Ascending aorta (tissue), 2 donors: ENCODE measurements around the gene FGF11. TPM values are rescaled to one million over a fixed set of nuclear protein-coding genes. Genes with fewer than 3 reads are reported as not detected.

Experiments
- DNase-seq, 2 donors: peaks; one replicate each; pipeline ENCODE4 v3.0.0-alpha.2; 2019; ENCODE audit warnings: low spot score in 2 of 2
- H3K27ac ChIP-seq, 2 donors: fragments of 200-600 bp; sonication (generic); one replicate each; pipeline ENCODE4 v1.5.1; 2016 to 2017; ENCODE audit warnings: mild to moderate bottlenecking in 1 of 2
- H3K27me3 ChIP-seq: fragments of 200-600 bp; sonication (generic); one replicate; pipeline ENCODE4 v1.5.1; 2017
- H3K36me3 ChIP-seq, 2 donors: fragments of 200-600 bp; sonication (generic); one replicate each; pipeline ENCODE4 v1.5.1; 2016
- H3K4me1 ChIP-seq, 2 donors: fragments of 200-600 bp; sonication (generic); one replicate each; pipeline ENCODE4 v1.5.1; 2016 to 2017; ENCODE audit warnings: mild to moderate bottlenecking in 1 of 2
- H3K4me3 ChIP-seq, 2 donors: fragments of 200-600 bp; sonication (generic); one replicate each; pipeline ENCODE4 v1.5.1; 2016 to 2017; ENCODE audit warnings: mild to moderate bottlenecking in 1 of 2
- H3K9me3 ChIP-seq, 2 donors: fragments of 200-600 bp; sonication (generic); one replicate each; pipeline ENCODE4 v1.5.1; 2016
- intact Hi-C: fragments of 100-400 bp; cut with DNase I; formaldehyde crosslinking; loops from one replicate; pipeline ENCODE4 v1.15.1; 2023
- total RNA-seq: library from RNA; depleted of rRNA; stranded (reverse); fragments of >200 nt; gene quantifications from one replicate; pipeline ENCODE4 v1.1.0, GENCODE V29; 2016
- TF ChIP-seq, protein P1 (sequence below), 3 experiments: fragments of 200-600 bp in 2 of 3; fragments of 450-650 bp in 1 of 3; sonication (generic) in 2 of 3; IDR thresholded peaks; one replicate each; pipeline ENCODE4 v1.5.1; 2016 to 2019; ENCODE audit warnings: antibody characterized with exemption in 3 of 3, mild to moderate bottlenecking in 1 of 3, moderate library complexity in 1 of 3

Gene FGF11
- total RNA-seq, 1 donor from 2014 or later: 0.32 TPM

DNA sequence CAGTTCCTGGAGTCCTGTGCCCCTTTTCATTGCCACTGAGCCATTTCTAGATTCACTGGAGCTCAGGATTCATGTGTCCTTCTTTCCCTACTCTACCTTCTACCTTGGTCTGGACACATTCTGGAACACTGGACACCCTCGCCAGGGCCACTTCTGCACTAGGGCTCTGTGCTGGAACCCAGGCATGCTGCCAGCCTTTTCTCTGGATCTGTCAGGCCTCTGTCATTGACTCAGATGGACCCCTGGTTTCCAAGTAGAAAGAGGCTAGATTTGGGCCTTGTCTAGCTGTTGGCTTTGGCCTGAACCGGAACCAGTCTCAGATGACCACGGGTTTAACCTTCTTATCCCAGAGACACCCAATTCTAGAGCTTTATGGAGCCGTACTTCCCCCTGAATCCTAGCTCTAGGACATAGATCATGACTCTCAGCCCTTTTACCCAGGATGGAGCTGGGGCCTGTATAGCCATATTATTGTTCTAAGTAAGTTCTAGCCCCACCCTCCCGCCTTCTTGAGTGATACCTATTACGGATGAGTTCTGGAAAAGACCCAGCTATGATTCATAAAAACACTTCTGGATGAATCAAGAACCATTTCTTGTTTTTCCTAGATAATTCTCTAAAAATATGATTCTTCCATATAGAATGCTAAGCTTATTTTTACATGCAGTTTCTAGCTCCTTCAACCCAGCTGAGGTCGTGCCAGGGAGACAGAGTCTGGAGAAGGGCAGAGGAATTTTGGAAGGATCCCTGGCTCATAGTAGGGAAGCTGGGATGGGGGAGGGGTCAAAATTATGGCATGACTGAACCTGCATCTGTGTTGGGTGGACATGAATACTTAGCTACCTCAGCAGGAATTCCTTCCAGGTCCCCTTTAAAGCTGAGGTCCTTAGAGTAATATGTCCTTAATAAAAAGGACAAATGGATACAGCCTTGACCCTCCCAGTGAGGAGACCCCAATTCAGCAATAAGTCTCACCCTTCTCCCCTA lies 4.5 kb downstream of the FGF11 start:
- Histone ChIP-seq H3K9me3 (no peaks in the 10 kb centered on the region), H3K4me1 (peaks cover 15 to 35% of the 10 kb centered on the region in 2 donors), H3K4me3 (no peak overlapping the region), H3K27ac (peak overlapping the region in 1 of 2 donors; percentile 34), H3K36me3 (no peaks in the 10 kb centered on the region), H3K27me3 (peaks cover 16% of the 10 kb centered on the region)
- DNase-seq: no peak
- TF ChIP-seq, protein P1, sequence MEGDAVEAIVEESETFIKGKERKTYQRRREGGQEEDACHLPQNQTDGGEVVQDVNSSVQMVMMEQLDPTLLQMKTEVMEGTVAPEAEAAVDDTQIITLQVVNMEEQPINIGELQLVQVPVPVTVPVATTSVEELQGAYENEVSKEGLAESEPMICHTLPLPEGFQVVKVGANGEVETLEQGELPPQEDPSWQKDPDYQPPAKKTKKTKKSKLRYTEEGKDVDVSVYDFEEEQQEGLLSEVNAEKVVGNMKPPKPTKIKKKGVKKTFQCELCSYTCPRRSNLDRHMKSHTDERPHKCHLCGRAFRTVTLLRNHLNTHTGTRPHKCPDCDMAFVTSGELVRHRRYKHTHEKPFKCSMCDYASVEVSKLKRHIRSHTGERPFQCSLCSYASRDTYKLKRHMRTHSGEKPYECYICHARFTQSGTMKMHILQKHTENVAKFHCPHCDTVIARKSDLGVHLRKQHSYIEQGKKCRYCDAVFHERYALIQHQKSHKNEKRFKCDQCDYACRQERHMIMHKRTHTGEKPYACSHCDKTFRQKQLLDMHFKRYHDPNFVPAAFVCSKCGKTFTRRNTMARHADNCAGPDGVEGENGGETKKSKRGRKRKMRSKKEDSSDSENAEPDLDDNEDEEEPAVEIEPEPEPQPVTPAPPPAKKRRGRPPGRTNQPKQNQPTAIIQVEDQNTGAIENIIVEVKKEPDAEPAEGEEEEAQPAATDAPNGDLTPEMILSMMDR (IDR thresholded peaks at IDR 0.05): no peak
- intact Hi-C loops: no loop called here

DNA sequence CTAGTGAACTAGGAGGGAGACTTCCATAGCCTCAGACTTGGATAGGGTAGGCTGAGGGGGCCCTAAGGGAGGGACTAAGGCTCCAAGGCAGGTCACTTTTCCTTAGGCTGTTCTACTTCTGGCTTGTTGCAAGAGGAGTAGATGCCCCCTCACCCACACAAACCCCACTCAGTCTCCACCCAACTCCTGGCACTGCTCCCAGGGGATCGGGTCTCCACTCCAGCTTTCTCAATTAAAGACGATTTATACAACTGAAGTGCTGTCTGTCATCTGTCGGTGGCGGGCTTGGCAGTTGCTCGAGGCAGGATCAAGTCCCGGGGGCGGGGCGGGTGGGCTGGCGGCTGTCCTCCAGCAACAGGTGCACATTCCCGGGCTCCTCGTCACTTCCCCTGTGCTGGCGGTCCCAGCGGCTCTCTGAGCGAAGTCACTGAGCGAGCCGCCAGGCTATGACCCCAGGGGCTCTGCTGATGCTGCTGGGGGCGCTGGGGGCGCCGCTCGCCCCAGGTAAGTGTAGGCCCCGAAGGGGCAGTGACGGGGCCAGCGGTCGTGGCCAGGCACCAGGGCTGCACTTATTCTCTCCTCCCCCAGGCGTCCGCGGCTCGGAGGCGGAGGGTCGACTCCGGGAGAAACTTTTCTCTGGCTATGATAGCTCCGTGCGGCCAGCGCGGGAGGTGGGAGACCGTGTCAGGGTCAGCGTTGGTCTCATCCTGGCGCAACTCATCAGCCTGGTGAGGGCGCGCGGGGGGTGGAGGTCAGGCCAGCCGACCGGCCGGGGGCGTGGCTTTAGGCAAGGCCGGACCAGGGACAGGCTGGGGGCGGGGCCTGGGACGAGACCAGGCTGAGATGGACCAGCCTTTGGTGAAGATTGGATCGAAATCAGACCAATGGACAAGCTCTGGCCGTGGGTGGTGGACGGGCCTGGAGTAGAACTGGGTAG lies 5.6 kb downstream of the FGF11 start, which contains the start of gene CHRNB1:
Gene CHRNB1 (plus strand): TSS at position 380 of the 937 bp plus-strand sequence. CDS start 67 bp downstream, at position 447.
- no peaks in the 10 kb centered on the region for H3K9me3 ChIP-seq
- intact Hi-C loops: no loop called here
- peaks cover 15 to 27% of the 10 kb centered on the region in 2 donors for H3K4me1 ChIP-seq
- H3K4me3 ChIP-seq: peak within 1 kb of the TSS; percentile 60 to 62
- peaks cover 5% of the 10 kb centered on the region for H3K27me3 ChIP-seq
- no peaks in the 10 kb centered on the region for H3K36me3 ChIP-seq
- peak within 1 kb of the TSS in 1 of 2 donors; percentile 34 for H3K27ac ChIP-seq
- TF ChIP-seq, protein P1 (IDR thresholded peaks at IDR 0.05): peak in 2 of 3 experiments; percentile 5
- DNase-seq: peak; percentile 44 to 84

DNA sequence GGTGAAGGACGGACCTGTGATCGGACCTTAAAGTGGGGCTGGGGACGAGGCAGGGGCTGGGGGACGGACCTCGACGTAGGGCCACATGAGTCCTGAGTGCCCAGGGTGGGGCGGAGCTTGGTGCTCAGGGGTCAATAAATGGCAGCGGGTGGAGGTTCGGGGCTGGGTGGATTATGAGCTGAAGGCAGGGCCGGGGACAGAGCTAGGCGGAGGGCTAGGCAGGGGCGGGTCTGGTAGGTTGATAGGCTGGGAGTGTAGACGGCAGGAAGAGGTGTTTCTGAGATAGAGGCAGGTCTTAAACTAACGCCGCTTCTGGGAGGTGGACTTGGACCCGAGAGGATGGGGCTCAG lies 6.3 kb downstream of the FGF11 start:
- peaks cover 10 to 21% of the 10 kb centered on the region in 2 donors for H3K4me1 ChIP-seq

DNA sequence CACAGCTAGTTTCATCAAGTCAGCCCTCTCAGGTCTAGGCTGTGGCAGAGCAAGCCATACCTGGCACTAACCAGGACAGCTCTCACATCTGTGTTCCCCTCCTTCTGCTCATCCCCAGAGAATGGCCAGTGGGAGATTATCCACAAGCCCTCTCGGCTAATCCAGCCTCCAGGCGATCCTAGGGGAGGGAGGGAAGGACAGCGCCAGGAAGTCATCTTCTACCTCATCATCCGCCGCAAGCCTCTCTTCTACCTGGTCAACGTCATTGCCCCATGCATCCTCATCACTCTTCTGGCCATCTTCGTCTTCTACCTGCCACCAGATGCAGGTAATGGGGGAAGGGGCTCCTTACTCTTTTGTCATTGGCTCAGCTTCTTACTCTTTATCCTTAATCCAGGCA lies 9.1 kb downstream of the FGF11 start:
- intact Hi-C loops: no loop called here
- DNase-seq: no peak
- TF ChIP-seq, protein P1 (IDR thresholded peaks at IDR 0.05): no peak
- no peaks in the 10 kb centered on the region for H3K9me3 ChIP-seq
- H3K4me1 ChIP-seq: peaks cover 10 to 18% of the 10 kb centered on the region in 2 donors
- peaks cover 4% of the 10 kb centered on the region for H3K27me3 ChIP-seq
- H3K27ac ChIP-seq: no peak overlapping the region
- no peaks in the 10 kb centered on the region for H3K36me3 ChIP-seq
- no peak overlapping the region for H3K4me3 ChIP-seq

More for the DNA sequence above, 6.3 kb downstream of the FGF11 start:
- no peak for DNase-seq
- Histone ChIP-seq H3K4me3 (peak overlapping the region; percentile 60 to 62), H3K9me3 (no peaks in the 10 kb centered on the region), H3K27ac (no peak overlapping the region), H3K27me3 (peaks cover 4% of the 10 kb centered on the region), H3K36me3 (no peaks in the 10 kb centered on the region)
- intact Hi-C loops: no loop called here
- TF ChIP-seq, protein P1 (IDR thresholded peaks at IDR 0.05): no peak

DNA sequence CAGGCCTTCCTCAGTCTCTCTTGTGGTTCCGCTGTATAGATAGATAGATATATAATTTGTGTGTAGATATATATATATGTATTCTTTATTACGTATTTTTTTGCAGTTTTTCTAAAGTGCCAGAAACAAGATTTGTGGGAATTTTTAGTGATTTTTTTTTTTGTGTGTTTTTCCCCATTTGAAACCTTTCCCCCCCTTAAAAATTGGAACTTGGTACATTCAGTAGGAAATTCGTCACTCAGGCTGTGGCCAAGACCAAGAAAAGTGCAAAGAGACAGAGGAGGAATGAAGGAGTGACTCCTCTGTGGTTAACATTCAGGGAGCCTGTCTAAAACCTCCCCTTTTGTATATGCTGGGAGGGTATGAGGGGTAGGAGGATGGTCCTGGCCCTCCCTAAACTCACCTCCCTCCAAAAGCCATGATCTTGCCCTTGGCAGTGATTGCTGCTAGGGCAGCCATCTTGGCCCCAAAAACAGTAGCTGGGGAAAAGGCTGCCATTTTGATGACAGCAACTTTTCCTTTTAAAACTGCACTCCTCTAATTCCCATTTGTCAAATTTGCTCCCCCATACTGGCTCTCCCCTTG lies 20.7 kb downstream of the FGF11 start:
- peaks cover 32 to 34% of the 10 kb centered on the region in 2 donors for H3K36me3 ChIP-seq
- H3K27me3 ChIP-seq: no peaks in the 10 kb centered on the region
- no peak for DNase-seq
- no peak overlapping the region for H3K4me3 ChIP-seq
- TF ChIP-seq, protein P1 (IDR thresholded peaks at IDR 0.05): no peak
- H3K27ac ChIP-seq: peak overlapping the region in 1 of 2 donors; percentile 53
- H3K4me1 ChIP-seq: peaks cover 0 to 5% of the 10 kb centered on the region in 2 donors
- no peaks in the 10 kb centered on the region for H3K9me3 ChIP-seq
- intact Hi-C loops: no loop called here
